Activated CD4-positive, alpha-beta T cell treated with anti-CD3 and anti-CD28 coated beads, Interleukin-2, amount 50 U/mL, for 16 hours (primary cell): ENCODE measurements around the gene LTBR.
A peak's percentile ranks its signal among the peaks of the same experiment; 100 is the strongest.
"Not testable (repeated sequence)": the region's sequence is repeated elsewhere in the genome, so short reads cannot be mapped to it uniquely, and the experiment has no call there.

Experiments
- DNase-seq: peaks from one replicate; pipeline ENCODE4 v3.0.0-alpha.2; 2020

Gene LTBR

DNA sequence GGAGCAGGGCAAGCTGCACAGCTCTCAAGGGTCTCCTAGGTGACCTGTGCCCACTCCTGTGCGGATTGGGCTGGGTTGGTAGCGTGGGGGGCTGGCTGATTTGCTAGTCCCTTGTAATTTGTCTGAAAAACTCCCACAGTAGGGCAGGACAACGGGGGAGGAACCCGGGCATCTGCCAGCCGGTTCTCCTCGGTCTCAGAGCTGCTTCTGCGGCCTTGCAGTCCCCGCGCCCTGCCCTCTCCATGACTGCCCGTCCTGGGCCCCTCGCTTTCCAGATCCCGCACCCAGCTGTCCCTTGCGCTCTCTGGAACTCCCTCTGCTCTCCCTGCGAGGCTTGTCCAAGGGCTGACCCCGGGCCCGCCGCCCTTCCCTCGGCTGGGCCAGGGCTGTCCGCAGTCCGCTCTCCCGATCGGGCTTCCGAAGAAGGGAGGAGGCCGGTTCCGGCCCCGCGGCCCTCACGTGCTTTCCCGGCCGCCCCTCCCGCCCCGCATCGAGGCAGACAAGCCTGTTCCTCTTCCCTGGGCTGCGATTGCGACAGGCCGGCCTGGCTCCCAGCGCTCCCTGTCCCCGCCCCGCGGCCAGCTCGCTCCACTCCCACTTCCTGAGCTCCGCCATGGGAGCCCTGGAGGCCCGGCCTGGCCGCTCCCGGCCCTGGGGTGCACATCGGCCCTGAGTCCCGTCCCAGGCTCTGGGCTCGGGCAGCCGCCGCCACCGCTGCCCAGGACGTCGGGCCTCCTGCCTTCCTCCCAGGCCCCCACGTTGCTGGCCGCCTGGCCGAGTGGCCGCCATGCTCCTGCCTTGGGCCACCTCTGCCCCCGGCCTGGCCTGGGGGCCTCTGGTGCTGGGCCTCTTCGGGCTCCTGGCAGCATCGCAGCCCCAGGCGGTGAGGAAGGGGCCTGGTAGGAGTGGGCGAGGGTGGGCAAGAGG is at the start of gene LTBR:
LTBR (plus strand) TSS at position 591 of the 927 bp plus-strand sequence; CDS start at position 788, 197 bp downstream.
- DNase-seq, result no peak

DNA sequence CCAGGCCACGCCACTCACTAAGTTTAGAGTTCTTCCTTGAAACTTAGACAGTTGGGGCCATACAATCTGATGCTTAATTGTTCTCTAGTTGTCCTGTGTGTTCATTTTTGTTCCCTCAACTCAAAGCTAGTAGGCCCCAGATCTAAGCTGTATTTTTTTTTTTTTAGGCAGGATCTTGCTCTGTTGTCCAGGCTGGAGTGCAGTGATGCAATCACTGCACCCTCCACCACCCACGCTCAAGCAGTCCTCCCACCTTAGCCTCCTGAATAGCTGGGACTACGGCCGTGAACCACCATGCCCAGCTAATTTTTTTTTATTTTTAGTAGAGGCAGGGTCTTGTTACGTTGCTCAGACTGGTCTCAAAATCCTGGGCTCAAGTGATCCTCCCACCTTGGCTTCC is 49.6 kb upstream of the LTBR start:
- no peak for DNase-seq

DNA sequence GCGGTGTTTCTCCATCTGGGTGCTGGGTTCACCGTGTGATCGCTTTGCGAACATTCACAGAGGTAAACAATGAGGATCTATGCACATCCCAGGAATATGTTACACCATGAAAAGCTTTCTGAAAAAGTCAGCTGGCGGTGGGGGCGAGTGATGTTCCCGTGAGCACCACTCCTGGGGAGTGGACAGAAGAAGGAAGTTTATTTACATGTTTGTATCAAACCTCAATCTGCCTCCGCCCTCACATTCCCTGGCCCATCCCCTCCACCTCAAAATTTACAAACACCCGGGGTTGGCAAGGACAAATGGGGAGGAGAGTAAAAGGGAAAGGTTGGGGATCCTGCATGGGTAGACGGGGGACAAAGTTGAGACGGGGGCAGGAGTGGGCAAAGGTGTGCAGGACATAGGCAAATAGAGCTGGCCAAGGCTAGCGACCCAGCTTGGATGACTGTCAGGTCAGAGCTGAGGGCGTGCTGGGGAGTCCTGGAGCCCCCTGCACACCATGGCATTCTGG is 49.0 kb upstream of the LTBR start:
- no peak for DNase-seq

DNA sequence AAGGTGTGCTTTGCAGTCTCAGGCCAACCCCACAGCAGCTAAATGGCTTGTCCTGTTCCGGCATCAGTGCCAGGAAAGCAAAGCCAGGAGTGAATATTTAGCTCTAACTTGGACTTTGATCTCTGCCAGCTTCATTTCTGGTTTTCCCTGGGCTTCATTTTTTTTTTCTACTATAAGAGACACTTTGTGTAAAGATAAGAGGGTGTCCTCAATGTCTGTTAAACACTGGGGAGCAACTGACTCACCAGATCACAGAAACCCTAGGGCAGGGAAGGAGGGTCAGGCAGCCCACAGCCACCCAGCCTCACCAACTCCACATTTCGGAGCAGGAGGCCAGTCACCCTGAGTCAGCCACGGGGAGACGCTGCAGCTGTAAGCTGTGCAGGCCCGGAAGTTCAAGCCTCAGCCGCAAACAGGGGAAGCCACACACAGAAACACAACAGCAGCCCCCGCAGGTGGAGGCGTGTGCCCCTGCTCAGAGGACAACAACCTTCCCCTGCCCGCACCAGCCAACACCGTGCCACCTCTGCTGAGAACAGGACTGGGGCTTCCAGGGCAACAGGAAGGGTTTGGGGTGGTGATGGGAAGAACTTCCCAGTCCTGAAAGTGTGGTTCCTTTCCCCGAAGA is 48.4 kb upstream of the LTBR start:
- DNase-seq, result peak; percentile 92

DNA sequence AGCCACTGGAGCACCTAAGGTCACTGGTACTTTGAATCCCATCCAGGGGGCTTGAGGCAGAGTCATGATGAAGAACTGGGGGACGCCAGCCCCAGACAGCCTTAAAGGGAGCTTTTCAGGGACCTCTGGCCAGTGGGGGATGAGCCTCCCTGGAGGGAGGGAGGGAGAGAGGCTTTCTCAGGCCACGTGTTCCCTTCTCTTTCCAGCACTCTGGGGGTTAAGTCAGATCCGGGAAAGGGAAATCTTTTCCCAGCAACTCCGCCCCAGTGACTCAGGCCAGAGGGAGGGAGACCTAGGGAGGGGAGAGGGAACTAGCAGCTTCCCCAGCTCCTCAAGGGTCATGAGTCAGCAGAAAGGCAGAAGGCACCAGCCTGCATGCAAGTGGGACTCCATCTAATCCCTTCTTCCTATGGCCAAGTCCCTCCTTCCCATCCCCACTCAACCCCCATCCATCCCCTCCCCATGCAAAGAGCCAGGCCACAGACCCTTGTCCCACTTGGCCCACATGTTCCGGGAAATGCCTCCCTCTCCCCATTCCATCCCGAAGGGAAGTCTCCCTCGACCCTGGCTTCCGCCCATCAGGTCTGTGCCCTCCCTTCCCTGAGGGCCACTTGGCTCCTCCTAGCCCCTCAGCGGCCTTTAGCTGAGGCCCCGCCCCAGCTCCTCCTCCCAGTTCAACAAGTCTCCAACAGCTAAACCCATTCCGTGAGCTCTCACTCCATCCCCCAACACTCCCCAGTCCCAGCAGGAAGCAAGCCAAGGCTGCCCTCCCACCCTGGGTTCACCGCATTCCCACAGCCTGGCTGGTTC is 47.7 kb upstream of the LTBR start:
- DNase-seq, result peak; percentile 77

DNA sequence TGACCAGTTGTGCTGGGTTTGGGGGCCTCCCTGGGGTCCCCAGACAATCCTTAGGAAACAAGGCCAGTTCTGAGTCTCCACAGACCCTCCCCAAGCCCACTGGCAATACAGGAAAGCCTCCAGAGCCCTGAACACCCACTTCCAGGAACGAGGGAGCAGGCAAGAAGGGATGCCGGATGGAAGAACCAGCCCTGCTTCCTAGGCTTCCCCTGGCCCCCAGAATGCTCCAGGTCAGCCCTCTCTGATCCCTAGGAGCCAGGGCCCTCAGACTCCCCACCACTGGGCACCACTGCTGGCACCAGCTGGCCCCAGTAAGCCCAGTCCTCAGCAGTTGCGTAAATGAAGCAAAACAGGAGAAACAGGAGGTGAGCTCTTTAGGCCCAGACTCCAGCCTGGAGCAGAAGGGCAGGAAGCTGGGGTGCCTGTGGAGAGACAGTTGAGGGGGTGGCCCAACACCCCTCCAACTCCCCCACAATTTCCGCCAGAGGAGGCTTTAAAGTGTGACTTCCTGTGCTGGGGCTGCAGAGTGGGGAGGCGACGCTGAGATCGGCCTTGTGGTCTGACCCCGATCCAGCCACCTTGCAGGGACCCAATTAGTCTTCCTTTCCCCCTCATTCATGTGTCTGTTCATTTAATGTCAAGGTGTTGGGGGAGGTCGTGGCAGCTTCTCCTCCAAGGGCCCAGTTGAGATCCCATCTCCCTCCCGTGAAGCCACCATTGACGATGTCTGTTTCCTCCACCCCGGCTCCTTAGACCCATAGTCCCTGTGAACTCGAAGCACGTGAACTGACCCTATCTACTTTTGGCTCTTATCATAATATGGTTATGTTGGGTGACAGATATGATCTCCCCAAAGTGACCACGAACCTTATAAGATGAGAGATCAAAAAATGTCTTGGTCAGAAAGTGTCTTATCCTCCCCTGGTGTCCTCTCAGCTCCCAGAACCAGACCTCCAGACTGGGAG is 46.8 kb upstream of the LTBR start:
- peak; percentile 80 for DNase-seq

DNA sequence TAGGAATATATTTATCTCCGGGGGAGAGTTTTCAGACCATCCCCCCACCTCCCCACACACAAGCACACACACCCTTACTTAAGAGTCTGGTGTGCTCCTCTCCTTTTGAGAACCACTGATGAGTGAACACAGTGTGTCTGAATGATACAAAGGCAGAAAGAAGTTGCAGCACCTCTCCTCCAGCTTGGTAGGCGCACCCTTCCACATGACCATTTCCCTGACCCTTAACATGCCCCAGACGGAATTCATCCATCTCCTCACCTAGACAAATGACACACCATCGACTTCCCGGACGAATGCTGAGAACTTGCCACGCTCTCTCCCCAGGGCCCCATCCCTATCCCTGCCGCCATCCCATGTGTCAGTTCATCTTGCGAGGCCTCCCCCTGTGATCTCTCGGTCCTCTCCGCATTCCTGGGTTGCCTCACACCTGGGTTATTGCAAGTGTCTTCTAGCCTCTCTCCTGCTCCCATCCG is 46.0 kb upstream of the LTBR start:
- no peak for DNase-seq

DNA sequence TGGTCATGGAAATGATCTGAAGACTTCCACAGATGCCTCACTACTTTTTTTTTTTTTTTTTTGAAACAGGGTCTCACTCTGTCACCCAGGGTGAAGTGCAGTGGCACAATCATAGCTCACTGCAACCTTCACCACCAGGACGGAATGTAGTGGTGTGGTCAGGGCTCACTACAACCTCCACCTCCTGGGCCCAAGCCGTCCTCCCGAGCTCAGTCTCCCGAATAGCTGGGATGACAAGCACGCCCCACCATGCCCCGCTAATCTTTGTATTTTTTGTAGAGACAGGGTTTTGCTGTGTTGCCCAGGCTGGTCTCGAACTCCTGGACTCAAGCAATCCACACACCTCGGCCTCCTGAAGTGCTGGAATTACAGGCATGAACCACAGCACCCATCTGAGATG is 45.4 kb upstream of the LTBR start:
- DNase-seq, result not testable (repeated sequence)

DNA sequence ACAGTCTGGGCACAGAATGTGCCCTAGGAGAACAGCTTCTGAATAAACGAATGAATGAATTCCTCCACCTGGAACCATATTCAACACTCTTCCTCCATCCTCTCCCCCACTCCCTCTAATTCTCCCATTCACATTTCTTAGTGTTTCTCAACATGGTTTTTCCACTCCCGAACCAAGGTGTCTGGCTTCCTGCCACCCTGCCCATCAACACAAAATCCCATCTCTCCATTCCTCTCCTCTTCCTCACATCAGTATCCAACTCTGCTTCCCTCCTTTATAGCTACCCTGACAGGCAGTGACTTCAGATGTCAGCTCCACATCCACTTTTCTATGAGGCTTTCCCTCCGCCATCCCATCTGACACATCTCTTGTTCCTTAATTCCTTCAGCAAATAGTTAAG is 45.0 kb upstream of the LTBR start:
- no peak for DNase-seq

DNA sequence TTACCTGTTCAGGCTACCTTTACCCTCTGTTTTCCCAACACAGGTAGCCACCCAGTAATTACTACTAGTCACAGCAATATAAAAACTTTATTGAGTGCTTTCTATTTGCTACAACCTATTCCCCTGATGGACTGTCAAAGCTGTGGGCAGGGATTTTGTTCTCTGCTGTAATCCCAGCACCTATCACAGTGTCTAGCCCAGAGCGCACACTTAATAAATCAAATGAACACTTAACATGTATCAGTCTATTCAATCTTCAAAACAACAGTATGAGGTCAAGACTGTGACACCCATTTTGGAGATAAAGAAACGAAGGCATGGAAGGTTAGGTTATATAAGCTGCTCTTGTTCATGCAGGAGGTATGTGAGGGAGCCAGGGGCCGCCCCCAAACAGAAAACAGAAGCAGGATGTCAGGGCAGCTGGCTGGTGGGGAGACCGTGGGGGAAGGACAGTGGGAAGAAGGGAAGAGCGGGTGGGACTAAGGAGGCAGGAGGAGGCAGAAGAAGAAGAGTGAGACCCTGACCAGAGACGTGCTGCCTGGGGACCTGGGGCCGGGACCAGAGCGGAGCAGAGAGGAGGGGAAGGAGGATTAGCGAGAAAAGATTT is 43.8 kb upstream of the LTBR start:
- no peak for DNase-seq

DNA sequence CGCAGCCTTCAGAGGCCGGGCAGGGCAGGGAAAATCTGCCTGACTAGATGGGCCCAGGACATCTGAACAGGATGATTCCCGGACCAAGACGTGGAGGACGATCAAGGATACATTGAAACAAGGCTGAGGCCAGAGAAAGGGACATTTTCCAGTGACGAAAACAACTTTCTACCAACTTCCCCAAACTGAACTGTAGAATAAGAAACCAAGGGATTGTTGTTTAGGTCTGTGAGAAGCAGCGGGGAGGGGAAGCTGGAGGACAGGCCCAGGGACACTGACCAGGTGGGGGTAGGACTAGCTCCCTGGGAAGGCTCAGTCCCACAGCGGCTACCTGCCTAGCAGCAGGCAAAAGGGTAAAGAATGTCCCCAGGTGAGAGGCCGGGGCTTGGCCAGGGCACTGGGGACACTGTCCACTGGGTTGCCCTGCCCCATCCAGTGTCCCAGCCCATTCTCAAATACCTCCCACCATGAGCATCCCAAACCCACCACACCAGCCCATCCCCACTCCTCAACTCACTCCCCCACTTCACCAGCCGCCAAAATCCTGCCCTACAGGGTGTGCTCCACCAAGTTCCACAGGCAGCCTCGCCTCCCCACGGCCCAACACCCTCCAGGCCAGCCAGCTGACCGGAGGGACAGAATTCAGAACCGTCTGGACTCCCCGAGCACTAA is 43.1 kb upstream of the LTBR start:
- DNase-seq, result no peak

DNA sequence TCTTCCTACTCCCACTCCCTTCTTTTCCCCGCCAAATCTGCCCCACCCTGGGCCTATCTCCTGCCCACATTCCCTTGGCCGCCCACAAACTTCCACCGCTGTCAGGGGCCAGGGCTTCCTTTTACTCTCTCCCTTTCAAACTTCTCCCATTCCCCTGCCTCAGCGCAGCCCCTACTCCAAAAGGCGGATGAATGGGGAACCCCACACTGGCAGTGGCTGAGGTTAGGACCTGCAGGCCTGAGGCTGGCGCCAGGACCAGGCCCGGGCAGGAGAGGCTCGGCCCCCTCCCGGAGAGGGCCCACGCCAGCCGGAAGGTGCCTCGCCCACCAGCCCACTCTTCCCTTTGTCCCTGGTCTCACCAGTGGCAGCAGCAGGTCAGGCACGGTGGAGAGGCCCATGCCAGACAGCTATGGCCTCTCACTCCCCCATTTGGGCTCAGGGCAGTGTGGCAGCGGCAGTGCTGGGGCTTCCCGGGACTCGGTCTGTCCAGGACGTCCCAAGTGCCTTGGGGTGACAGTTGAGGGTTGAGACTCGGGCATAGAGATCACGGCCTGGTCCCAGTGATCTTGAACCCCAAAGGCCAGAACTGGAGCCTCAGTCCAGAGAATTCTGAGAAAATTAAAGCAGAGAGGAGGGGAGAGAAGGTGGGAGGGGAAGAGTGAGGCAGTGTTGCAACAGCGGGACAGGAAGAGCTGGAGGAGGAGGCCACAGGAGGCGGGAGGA is 42.4 kb upstream of the LTBR start, which contains the start of gene TNFRSF1A:
TNFRSF1A (minus strand) TSS at position 660 of the 723 bp plus-strand sequence; CDS start at position 398, 262 bp downstream.
- peak; percentile 68 for DNase-seq

DNA sequence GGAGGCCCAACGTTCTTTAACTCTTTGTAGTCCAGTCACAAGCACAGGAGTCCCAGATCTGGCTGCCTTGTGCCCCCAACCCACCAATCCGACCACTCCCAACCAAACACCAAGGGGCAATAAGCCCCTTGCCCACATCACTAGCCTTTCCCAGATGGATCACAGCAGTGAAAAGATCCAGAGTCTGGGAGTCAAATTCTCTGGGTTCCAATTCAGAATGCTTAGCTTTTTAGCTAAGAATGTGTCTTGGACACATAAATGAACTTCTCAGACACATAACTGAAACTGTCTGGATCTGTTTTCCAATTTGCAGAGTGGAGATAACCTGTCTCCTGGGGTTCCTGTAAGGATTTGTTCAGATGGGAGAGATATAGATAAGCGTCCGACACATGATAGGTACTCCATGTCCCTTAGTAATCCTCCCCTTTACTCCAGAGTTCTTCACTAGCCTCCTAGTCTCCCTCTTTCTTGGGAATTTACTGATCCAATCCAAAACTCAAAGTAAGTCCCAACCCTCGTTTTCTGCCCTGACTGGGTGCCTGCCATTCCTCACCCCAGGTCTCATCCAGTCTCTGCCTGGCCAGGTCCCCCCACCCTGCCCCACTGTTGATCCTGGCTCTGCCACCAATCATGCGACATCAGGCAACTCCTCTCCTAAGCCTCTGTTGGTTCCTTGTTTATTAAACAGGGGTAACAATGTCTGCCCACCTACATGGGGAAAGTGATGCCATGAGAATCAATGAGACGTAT is 41.6 kb upstream of the LTBR start:
- no peak for DNase-seq

DNA sequence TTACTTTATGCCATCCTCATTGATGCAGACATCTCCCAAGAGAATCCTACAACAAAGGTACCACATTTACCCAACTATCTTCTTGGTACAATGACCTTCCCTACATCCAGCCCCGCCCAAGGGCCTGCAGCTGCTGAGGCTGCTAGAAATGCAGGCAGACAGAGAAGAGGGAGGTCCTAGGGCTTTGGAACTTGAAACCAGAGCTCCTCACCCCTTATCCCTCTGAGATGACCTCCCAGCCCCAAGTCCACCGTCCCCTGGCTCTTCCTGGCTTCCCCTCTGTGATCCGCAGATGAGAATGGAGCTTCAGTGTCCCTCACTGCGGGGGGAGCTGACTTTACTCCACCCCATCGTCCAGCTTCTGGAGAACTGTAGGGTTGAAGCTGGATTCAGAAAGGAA is 40.4 kb upstream of the LTBR start:
- DNase-seq, result no peak

DNA sequence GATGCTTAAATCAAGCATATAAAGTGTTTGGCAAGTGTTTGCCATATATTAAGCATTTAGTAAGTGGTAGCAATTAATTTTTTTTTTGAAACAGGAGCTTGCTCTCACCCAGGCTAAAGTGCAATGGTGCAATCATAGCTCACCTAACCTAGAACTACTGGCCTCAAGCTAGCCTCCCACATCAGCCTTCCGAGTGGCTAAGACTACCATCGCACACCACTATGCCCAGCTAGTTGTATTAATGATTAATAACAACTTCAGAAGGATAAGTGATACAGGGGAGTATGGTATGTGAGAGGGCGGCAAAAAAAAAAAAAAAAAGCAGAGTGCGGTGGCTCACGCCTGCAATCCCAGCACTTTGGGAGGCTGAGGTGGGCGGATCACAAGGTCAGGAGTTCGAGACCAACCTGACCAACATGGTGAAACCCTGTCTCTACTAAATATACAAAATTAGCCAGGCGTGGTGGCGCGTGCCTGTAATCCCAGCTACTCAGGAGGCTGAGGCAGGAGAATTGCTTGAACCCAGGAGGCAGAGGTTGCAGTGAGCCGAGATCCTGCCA is 39.8 kb upstream of the LTBR start:
- not testable (repeated sequence) for DNase-seq

DNA sequence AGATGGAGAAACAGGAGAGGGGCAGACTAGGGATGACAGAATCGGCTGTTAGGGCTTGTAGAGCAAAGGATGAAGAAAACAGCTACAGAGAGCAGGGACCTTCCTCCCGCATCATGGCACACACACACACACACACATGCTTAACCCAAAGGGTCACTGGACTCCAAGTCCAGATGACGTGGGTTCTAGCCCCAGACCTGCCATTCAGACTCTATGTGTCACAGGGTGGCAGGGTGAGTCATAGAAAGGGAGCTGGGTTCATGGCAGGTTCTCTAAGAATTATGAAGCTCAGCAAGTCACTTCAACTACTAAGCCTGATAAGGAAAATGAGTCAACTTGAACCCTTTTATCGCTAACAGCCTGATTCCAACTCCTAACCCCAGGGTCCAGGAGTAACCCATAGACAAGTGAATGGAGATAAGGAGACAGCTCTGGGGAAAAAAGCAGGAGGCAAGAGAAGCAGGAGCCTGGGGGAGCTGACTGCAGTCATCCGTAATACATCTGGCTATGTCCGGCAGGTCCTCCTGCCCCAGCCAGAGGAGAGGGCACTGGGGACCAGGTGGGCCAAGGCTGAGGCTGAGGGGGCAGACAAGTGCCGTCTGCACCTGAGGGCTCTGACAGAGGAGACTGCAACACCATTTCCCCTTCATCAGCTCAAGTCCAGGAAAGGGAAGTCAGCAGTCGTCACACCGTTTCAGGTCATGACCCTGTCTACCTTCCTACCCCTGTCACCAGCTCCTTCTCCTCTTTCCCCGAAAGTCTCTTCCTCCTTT is 38.5 kb upstream of the LTBR start:
- DNase-seq, result peak; percentile 66

DNA sequence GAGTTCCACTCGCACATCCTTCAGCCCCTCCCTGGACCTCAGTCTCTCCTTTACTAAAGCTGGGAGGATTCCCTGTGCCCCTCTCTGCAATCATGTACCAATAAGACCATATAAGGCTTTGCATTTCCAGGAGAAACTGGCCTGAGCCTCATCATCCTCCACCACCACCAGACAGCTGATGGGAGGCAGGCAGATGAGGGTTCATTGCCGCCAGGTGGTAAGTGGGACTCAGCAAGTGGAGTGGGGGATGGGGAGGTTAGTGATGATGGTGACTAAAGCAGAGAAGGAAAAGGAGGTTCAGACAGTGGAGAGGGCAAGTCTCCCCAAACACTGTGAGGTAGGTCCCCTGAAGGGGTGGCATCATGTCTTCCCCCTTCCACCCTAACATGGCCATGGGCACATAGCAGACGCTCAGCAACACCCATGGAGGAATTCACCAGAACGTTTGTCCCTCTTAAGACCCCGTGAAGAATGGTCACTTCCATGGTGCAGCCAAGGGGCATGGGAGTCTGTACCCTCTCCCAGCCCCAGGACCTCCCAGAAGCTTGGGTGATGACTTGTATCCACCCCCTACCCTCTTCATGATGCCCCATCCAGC is 37.6 kb upstream of the LTBR start:
- no peak for DNase-seq

DNA sequence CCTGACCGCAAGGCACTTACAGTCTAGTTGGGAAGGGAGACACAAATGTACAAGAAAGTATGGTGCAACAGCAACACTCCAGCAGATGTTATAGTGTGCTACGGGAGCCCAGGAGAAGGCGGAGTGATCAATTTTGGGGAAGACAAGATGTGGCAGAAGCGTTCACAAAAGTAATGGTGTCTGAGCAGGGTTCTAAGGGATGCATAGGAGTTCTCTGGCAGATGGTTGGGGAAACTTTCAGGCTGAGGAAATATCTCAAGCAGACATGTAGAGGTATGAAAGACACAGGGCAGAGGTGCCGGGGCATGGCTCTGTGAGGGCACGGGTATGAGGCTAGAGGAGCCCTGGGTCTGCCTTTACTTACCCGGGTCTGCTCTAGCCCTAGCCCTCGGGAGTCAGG is 37.0 kb upstream of the LTBR start:
- DNase-seq, result no peak
